ENCODE data around the gene ZNF200.
"Not testable (repeated sequence)": the region's sequence is repeated elsewhere in the genome, so short reads cannot be mapped to it uniquely, and the experiment has no call there.

ZNF200 gene

GRCh38 chr16:3234857-3235561, at the start of gene ZNF200:
ZNF200 (minus strand) TSS chr16:3235158; CDS start chr16:3233755, 1,403 bp downstream.
- Mint-ChIP-seq H3K27ac (peak within 1 kb of the TSS; percentile 97), H3K4me1 (peaks cover 23% of the 10 kb centered on the region), H3K36me3 (peaks cover 57% of the 10 kb centered on the region), H3K4me3 (peak within 1 kb of the TSS; percentile 89), H3K9me3 (peaks cover 7% of the 10 kb centered on the region)
- peak; percentile 97 for ATAC-seq
- DNase-seq (ENCODE audit: low spot score in 2 of 2) = peak; percentile 90 to 97

- Mint-ChIP-seq H3K4me1 (peaks cover 23% of the 10 kb centered on the region), H3K36me3 (peaks cover 63% of the 10 kb centered on the region), H3K27ac (peak overlapping the region; percentile 95), H3K9me3 (no peaks in the 10 kb centered on the region), H3K4me3 (peak overlapping the region; percentile 84)
- no peak for ATAC-seq
- no peak for DNase-seq (ENCODE audit: low spot score in 2 of 2)
Measured at GRCh38 chr16:3283543-3284447, 48.8 kb upstream of the ZNF200 start.

DNA sequence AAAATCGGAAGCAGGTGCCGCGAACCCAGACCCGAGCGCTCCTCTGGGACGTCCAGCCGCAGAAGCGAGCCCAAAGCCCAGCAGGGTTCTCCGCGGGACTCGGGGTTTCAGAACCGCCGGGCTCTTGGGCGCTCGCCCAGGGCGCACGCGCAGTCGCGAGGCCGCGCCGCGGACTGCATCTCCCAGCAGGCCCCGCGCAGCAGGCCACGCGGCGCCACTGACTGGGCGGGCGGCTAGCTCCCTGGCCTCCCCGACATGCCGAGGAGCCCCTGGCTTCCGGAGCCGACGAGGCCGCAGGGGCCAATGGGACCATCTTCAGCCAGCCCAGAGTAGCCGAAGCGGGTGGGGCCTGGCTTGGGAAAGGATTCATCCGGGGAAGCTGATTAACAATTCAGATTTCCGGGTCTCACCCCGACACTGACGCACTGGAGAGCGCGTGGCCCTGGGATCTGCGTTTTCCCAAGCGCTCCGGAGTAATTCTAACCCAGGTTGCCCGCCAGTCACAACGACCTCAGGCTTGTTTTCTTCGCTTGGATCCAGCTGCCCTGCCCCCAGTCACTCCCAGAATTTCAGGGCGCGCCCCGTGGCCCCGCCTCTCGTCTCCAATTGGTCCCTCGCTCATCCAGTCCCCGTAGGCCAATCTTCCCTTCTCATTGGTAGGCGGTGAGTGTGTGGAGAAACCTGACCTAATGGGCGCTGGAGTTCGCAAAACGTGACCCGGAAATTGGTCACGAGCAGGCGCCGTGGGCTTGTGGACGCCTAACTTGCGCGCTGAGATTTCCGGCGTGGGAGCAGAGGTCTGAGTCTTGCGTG, 48.0 kb upstream of the ZNF200 start, which contains the start of gene ZNF263:
Gene ZNF263 (plus strand): TSS at position 762 of the 813 bp plus-strand sequence. CDS start 328 bp downstream, outside the sequence.
- Mint-ChIP-seq H3K4me1 (peaks cover 23% of the 10 kb centered on the region), H3K36me3 (peaks cover 55% of the 10 kb centered on the region), H3K4me3 (peak within 1 kb of the TSS; percentile 84), H3K27ac (peak within 1 kb of the TSS; percentile 95), H3K9me3 (no peaks in the 10 kb centered on the region)
- peak; percentile 92 for ATAC-seq
- peak; percentile 89 to 95 for DNase-seq (ENCODE audit: low spot score in 2 of 2)

DNA sequence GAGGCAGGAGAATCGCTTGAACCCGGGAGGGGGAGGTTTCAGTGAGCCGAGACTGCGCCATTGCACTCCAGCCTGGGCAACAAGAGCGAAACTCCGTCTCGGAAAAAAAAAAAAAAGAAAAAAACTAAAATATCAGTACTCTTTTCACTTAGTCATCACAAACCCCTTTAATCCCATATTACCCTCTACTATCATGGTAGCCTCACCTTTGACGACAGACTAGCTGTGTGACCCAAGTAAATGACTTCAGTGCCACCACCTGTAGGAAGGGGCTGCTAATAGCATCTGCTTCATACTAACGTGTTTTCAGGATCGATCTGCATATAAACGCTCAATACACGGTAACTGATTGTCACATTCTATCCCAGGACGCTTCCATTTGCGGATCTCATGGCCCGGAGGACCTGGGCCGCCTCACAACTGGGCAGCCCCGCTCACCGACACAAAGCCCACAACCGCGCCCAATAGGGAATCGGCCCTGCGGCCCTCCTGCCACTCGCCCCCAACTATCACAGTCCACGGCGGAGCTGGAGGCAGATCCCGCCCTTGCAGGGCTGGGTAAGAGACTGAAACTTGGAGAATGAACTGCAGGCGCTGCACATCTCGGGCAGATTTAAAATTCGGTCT, 47.3 kb upstream of the ZNF200 start:
- ATAC-seq = peak; percentile 54
- Mint-ChIP-seq H3K27ac (peak overlapping the region; percentile 95), H3K4me3 (peak overlapping the region; percentile 84), H3K36me3 (peaks cover 48% of the 10 kb centered on the region), H3K9me3 (no peaks in the 10 kb centered on the region), H3K4me1 (peaks cover 23% of the 10 kb centered on the region)
- no peak for DNase-seq (ENCODE audit: low spot score in 2 of 2)

DNA sequence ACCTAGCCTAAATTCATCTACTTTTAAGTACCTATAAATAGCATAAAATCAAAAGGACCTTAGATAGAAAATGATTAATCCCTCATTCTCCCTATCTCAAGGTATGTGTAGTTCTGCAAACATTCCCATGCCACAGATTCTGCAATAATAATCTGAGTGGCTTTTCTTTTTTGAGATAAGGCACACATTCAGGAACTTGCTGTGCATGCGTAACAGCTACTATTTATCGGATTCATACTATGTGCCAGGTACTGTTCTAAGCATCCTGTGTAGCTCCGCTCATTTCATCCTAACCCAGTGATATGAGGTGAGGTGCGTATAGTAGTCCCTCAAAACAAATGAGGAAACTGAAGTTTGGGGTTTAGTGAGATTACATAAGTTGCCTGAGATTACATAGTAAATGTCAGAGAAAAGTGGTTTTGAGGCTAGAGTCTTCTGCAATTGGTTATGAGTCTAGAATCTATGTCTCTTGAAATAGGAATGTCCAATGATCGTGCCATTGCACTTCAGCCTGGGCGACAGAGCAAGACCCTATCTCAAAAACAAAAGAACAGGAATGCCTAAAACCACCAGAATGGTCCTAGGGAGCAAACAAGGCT, 46.4 kb upstream of the ZNF200 start:
- DNase-seq (ENCODE audit: low spot score in 2 of 2) (no peak), ATAC-seq (no peak)
- Mint-ChIP-seq H3K9me3 (no peaks in the 10 kb centered on the region), H3K4me1 (peaks cover 23% of the 10 kb centered on the region), H3K4me3 (peak overlapping the region; percentile 84), H3K36me3 (peaks cover 39% of the 10 kb centered on the region), H3K27ac (no peak overlapping the region)

- Mint-ChIP-seq H3K9me3 (peaks cover 4% of the 10 kb centered on the region), H3K36me3 (no peaks in the 10 kb centered on the region), H3K4me3 (no peak overlapping the region), H3K4me1 (no peaks in the 10 kb centered on the region), H3K27ac (no peak overlapping the region)
- ATAC-seq (no peak), DNase-seq (ENCODE audit: low spot score in 2 of 2) (no peak)
Measured at GRCh38 chr16:3276679-3277078, 41.7 kb upstream of the ZNF200 start.

DNA sequence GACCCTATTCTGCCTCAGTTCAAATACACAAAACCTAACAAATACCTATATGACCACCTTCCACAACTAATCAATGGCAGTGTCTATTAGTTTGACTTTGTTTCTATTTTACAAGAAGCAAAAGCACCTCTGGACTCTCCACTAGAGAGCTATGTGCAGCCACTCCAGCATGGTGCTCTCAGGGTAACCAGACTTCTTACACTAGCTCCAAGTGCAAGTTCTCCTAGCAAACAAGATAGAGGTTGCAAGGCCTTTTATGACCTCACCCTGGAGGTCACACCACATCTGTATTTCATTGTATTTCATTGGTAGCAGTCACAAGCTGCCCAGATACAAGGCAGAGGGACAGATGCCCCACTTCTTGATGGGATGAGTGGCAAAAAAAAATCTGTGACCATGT, 40.0 kb upstream of the ZNF200 start:
- DNase-seq (ENCODE audit: low spot score in 2 of 2) (no peak), ATAC-seq (no peak)
- Mint-ChIP-seq H3K4me3 (no peak overlapping the region), H3K27ac (no peak overlapping the region), H3K9me3 (peaks cover 5% of the 10 kb centered on the region), H3K4me1 (no peaks in the 10 kb centered on the region), H3K36me3 (no peaks in the 10 kb centered on the region)

DNA sequence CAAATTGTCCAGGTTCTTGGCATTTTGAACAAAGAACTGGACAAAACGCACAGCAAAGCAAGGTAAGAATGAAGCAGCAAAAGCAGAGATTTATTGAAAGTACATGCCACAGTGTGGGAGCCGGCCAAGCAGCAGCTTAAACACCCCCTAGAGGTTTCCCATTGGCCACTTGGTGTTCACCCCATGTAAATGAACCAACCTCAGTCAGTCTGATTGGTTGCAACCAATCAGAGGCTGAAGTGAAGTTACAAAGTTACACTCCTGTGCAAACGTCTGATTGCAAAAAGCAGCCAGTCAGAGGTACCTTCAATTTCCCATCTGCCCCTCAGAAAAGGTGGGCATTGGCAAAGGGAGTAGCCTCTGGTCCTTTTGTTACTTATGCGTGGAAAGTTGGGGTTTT, 39.5 kb upstream of the ZNF200 start:
- Mint-ChIP-seq H3K27ac (no peak overlapping the region), H3K36me3 (no peaks in the 10 kb centered on the region), H3K4me3 (no peak overlapping the region), H3K4me1 (no peaks in the 10 kb centered on the region), H3K9me3 (peaks cover 6% of the 10 kb centered on the region)
- ATAC-seq (no peak), DNase-seq (ENCODE audit: low spot score in 2 of 2) (no peak)

DNA sequence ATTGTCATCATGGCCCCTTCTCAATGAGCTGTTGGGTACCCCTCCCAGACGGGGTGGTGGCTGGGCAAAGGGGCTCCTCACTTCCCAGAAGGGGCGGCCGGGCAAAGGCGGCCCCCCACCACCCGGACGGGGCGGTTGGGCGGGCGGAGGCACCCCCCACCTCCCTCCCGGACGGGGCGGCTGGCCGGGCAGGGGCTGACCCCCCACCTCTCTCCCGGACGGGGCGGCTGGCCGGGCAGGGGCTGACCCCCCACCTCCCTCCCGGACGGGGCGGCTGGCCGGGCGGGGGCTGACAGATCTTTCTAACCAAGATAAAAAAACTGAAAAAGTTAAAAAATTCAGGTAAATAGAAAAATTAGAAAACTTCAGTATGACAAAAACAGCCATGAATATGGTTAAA, 36.3 kb upstream of the ZNF200 start:
- H3K4me1 Mint-ChIP-seq; DNase-seq (ENCODE audit: low spot score in 2 of 2); ATAC-seq; H3K27ac Mint-ChIP-seq; H3K36me3 Mint-ChIP-seq; H3K9me3 Mint-ChIP-seq; H3K4me3 Mint-ChIP-seq: not testable (repeated sequence)

DNA sequence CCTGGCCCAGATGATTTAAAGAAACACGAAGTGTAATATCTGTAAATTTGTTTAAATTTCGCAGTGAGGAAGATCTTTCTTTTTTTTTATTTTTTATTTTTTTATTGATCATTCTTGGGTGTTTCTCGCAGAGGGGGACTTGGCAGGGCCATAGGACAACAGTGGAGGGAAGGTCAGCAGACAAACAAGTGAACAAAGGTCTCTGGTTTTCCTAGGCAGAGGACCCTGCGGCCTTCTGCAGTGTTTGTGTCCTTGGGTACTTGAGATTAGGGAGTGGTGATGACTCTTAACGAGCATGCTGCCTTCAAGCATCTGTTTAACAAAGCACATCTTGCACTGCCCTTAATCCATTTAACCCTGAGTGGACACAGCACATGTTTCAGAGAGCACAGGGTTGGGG, 35.8 kb upstream of the ZNF200 start:
- not testable (repeated sequence) for ATAC-seq, H3K4me3 Mint-ChIP-seq

DNA sequence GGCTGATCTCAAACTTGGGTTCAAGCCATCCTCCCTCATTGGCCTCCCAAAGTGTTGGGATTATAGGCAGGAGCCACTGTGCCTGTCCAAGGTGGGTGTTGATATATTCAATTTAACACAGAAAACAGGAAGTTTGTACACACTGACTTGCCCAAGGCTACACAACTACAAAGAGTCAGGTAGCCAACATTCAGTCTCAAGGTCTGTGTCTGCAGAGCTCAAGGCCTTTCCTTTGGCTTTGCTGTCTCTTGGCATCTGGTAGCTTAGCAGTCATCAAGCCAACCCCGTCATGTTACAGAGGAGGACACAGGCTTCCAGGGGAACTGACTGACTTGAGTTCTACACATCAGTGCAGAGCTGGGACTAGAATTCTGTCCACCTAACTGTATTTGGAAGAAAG, 33.3 kb upstream of the ZNF200 start:
- H3K36me3 Mint-ChIP-seq = peaks cover 6% of the 10 kb centered on the region
- peaks cover 7% of the 10 kb centered on the region for H3K9me3 Mint-ChIP-seq
- peaks cover 10% of the 10 kb centered on the region for H3K4me1 Mint-ChIP-seq
- no peak overlapping the region for H3K27ac Mint-ChIP-seq
- ATAC-seq (no peak), DNase-seq (ENCODE audit: low spot score in 2 of 2) (no peak)
- no peak overlapping the region for H3K4me3 Mint-ChIP-seq

More for the DNA sequence above, 35.8 kb upstream of the ZNF200 start:
- not testable (repeated sequence) for H3K36me3 Mint-ChIP-seq; H3K9me3 Mint-ChIP-seq; DNase-seq (ENCODE audit: low spot score in 2 of 2); H3K4me1 Mint-ChIP-seq; H3K27ac Mint-ChIP-seq

GRCh38 chr16:3266873-3267537, 32.0 kb upstream of the ZNF200 start:
- H3K36me3 Mint-ChIP-seq = peaks cover 9% of the 10 kb centered on the region
- no peak for ATAC-seq
- H3K27ac Mint-ChIP-seq = no peak overlapping the region
- no peak overlapping the region for H3K4me3 Mint-ChIP-seq
- H3K9me3 Mint-ChIP-seq = peaks cover 6% of the 10 kb centered on the region
- no peak for DNase-seq (ENCODE audit: low spot score in 2 of 2)
- peaks cover 23% of the 10 kb centered on the region for H3K4me1 Mint-ChIP-seq

DNA sequence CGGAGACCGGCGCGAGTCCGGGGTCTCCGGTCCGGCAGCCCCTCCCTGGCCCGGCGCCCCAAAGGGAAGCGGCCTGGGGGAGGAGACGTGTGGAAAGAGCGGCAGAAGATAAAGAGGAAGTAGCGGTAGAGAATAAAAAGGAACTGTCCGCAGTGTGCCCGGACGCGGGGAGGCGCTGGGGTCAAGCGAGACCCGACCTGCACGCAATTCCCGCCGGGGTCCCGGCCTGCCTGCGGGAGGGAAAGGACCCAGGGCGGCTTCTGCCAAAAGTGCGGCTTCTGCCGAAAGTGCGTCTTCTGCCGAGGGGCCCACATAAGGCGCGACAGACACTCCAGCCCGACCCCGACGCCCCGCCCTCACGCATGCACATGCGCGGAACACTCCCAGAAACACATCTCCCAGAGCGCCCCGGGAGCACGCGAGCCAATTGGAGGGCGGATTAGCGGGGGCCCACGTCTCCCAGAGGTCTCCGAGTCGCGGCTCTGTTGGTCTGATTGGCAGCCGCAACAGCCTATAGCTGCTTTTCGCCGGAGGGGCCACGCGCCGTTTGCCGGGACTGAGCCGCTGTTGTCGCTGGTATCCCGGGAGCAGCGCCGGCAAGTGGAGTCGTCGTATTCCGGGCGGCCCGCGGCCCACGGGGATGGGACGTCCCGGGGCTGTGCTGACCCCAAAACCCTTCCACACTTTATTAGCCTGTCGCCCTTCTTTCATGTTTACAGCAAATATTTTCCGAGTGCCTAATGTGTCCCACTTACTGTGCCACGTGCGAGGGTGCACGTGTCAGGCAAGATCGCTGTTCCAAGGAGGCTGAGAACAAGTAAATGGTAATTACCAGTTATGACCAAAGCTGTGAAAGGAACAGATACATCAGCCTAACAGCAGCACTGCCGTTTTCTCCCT, 29.4 kb upstream of the ZNF200 start:
- H3K27ac Mint-ChIP-seq = peak overlapping the region; percentile 94
- peaks cover 9% of the 10 kb centered on the region for H3K36me3 Mint-ChIP-seq
- H3K9me3 Mint-ChIP-seq = peaks cover 3% of the 10 kb centered on the region
- H3K4me1 Mint-ChIP-seq = peaks cover 28% of the 10 kb centered on the region
- peak; percentile 85 to 99 for DNase-seq (ENCODE audit: low spot score in 2 of 2)
- H3K4me3 Mint-ChIP-seq = peak overlapping the region; percentile 83
- peak; percentile 92 for ATAC-seq
